K562 (cell line): ENCODE measurements around the gene DPM2. TPM values are rescaled to one million over a fixed set of nuclear protein-coding genes. Genes with fewer than 3 reads are reported as not detected.

Experiments used
- CBX1 ChIP-seq: sonication (generic); IDR thresholded peaks from 2 replicates; pipeline ENCODE4 v1.6.1; 2016; ENCODE audit warnings: antibody characterized with exemption, low read depth, mild to moderate bottlenecking
- DACH1 ChIP-seq: fragments of 450-650 bp; IDR thresholded peaks from 2 replicates; pipeline ENCODE4 v1.6.1; 2018; ENCODE audit not compliant: partially characterized antibody
- GABPB1 ChIP-seq: sonication (generic); formaldehyde crosslinking; IDR thresholded peaks from 2 replicates; pipeline ENCODE4 v1.8.0; 2022; ENCODE audit warnings: mild to moderate bottlenecking, missing genetic modification reagents
- GTF2E2 ChIP-seq: fragments of 200-800 bp; sonication (Bioruptor generic); IDR thresholded peaks from 2 replicates; pipeline ENCODE4 v1.6.1; 2016; ENCODE audit warnings: missing genetic modification characterization, missing compliant biosample characterization
- HNRNPL ChIP-seq: fragments of 200-400 bp; formaldehyde crosslinking; IDR thresholded peaks from 2 replicates; pipeline ENCODE4 v1.6.1; 2017; ENCODE audit warnings: low read depth, mild to moderate bottlenecking, low read length
- MAZ ChIP-seq, 2 experiments: fragments of 450-650 bp in 1 of 2; sonication (generic) in 1 of 2; formaldehyde crosslinking; IDR thresholded peaks in 1 of 2; conservative IDR thresholded peaks in 1 of 2; 2 replicates each; pipeline versions ENCODE4 v1.4.0 to v1.5.0; 2020; ENCODE audit warnings: mild to moderate bottlenecking in 1 of 2, missing genetic modification reagents in 1 of 2
- MCM2 ChIP-seq: fragments of 450-650 bp; IDR thresholded peaks from 2 replicates; pipeline ENCODE4 v1.6.1; 2017; ENCODE audit warnings: low read depth, mild to moderate bottlenecking
- MYNN ChIP-seq, 2 experiments: sonication (generic); formaldehyde crosslinking in 1 of 2; IDR thresholded peaks; 2 replicates each; pipeline versions ENCODE4 v1.5.0 to v1.6.1; 2016 to 2020; ENCODE audit warnings: antibody characterized with exemption in 1 of 2, missing genetic modification reagents in 1 of 2
- NONO ChIP-seq, 2 experiments: fragments of 200-400 bp in 1 of 2; fragments of 450-650 bp in 1 of 2; formaldehyde crosslinking in 1 of 2; IDR thresholded peaks; 2 replicates each; pipeline ENCODE4 v1.6.1; 2017; ENCODE audit warnings: low read depth in 2 of 2, mild to moderate bottlenecking in 2 of 2, moderate library complexity in 2 of 2, low read length in 1 of 2
- POLR2G ChIP-seq: fragments of 200-400 bp; formaldehyde crosslinking; IDR thresholded peaks from 2 replicates; pipeline ENCODE4 v1.6.1; 2017; ENCODE audit warnings: low read depth, mild to moderate bottlenecking, antibody characterized with exemption, low read length, moderate library complexity
- SLC30A9 ChIP-seq: fragments of 250-450 bp; sonication (Bioruptor Pico); IDR thresholded peaks from 2 replicates; pipeline ENCODE4 v1.8.0; 2022; ENCODE audit warnings: mild to moderate bottlenecking, moderate library complexity
- TGIF2 ChIP-seq: sonication (generic); formaldehyde crosslinking; IDR thresholded peaks from 2 replicates; pipeline ENCODE4 v1.8.1; 2022; ENCODE audit warnings: mild to moderate bottlenecking, missing genetic modification reagents, moderate library complexity
- ZBED1 ChIP-seq: IDR thresholded peaks from 2 replicates; pipeline ENCODE4 v1.6.1; 2014
- ZBTB7A ChIP-seq: IDR thresholded peaks from 2 replicates; pipeline ENCODE4 v1.6.1; 2011; ENCODE audit warnings: low read depth, mild to moderate bottlenecking, low read length, moderate library complexity, borderline replicate concordance; ENCODE audit not compliant: control insufficient read depth
- ZNF253 ChIP-seq: fragments of 250-450 bp; sonication (Bioruptor Pico); conservative IDR thresholded peaks from 2 replicates; pipeline ENCODE4 v1.6.1; 2021; ENCODE audit warnings: mild to moderate bottlenecking
- ZNF282 ChIP-seq: sonication (generic); formaldehyde crosslinking; IDR thresholded peaks from 2 replicates; pipeline ENCODE4 v1.8.1; 2023; ENCODE audit warnings: missing genetic modification reagents
- ZNF444 ChIP-seq: fragments of 250-450 bp; sonication (Bioruptor Pico); IDR thresholded peaks from 2 replicates; pipeline ENCODE4 v1.4.0; 2020; ENCODE audit warnings: mild to moderate bottlenecking, moderate library complexity
- polyA plus RNA-seq, 8 experiments: library from polyadenylated mRNA; depleted of rRNA in 4 of 8; stranded (reverse) in 5 of 8; unstranded in 3 of 8; fragments of >200 nt; fragmentation: Nextera tagmentation in 2 of 8; fragmentation: Illumina TruSeq in 1 of 8; extraction: Ambion mirVana in 2 of 8; extraction: Trizol in 1 of 8; gene quantifications; 2 replicates each; pipeline versions ENCODE4 v1.2.1 to v1.2.3, GENCODE V29; 2011 to 2014; ENCODE audit warnings: inconsistent platforms in 1 of 8, missing spikeins in 1 of 8
- total RNA-seq, 7 experiments: library from RNA; depleted of rRNA in 6 of 7; stranded (reverse); fragments of >200 nt in 6 of 7; fragmentation: Illumina TruSeq in 2 of 7; extraction: Trizol in 2 of 7; gene quantifications; 2 replicates each; pipeline versions ENCODE4 v1.2.1 to v1.2.3, GENCODE V29; 2011 to 2021; ENCODE audit warnings: low replicate concordance in 1 of 7
- TF ChIP-seq, protein P1 (sequence below): fragments of 200-800 bp; sonication (Bioruptor generic); IDR thresholded peaks from 2 replicates; pipeline ENCODE4 v1.6.1; 2017; ENCODE audit warnings: missing genetic modification characterization, missing compliant biosample characterization
- TF ChIP-seq, protein P2 (sequence below), 3 experiments: IDR thresholded peaks in 2 of 3; conservative IDR thresholded peaks in 1 of 3; 2 replicates each; pipeline ENCODE4 v1.5.1; 2011 to 2012; ENCODE audit warnings: low read length in 3 of 3, mild to moderate bottlenecking in 3 of 3, control low read depth in 2 of 3, improper control_type of control experiment in 1 of 3, inconsistent platforms in 1 of 3, low read depth in 1 of 3, mixed read lengths in 1 of 3, moderate library complexity in 1 of 3; ENCODE audit not compliant: insufficient read depth in 2 of 3
- TF ChIP-seq, protein P3 (sequence below), 2 experiments: IDR thresholded peaks; 2 replicates each; pipeline ENCODE4 v1.6.1; 2011; ENCODE audit warnings: borderline replicate concordance in 1 of 2, control low read depth in 1 of 2, low read depth in 1 of 2, low read length in 1 of 2, mild to moderate bottlenecking in 1 of 2, mixed read lengths in 1 of 2, moderate library complexity in 1 of 2; ENCODE audit not compliant: insufficient read depth in 1 of 2, insufficient read length in 1 of 2, poor library complexity in 1 of 2, severe bottlenecking in 1 of 2; ENCODE audit errors: extremely low read depth in 1 of 2
- TF ChIP-seq, protein P4 (sequence below): conservative IDR thresholded peaks from 2 replicates; pipeline ENCODE4 v1.6.1; 2011; ENCODE audit warnings: low read depth, mild to moderate bottlenecking, low read length; ENCODE audit not compliant: control insufficient read depth

The DPM2 gene
- total and polyA plus RNA-seq, 9 of the 15 experiments (the other 6 are each of a cell fraction or from before 2014, with no cell fraction given), result 43.5 to 126 (median 71.1) TPM

DNA sequence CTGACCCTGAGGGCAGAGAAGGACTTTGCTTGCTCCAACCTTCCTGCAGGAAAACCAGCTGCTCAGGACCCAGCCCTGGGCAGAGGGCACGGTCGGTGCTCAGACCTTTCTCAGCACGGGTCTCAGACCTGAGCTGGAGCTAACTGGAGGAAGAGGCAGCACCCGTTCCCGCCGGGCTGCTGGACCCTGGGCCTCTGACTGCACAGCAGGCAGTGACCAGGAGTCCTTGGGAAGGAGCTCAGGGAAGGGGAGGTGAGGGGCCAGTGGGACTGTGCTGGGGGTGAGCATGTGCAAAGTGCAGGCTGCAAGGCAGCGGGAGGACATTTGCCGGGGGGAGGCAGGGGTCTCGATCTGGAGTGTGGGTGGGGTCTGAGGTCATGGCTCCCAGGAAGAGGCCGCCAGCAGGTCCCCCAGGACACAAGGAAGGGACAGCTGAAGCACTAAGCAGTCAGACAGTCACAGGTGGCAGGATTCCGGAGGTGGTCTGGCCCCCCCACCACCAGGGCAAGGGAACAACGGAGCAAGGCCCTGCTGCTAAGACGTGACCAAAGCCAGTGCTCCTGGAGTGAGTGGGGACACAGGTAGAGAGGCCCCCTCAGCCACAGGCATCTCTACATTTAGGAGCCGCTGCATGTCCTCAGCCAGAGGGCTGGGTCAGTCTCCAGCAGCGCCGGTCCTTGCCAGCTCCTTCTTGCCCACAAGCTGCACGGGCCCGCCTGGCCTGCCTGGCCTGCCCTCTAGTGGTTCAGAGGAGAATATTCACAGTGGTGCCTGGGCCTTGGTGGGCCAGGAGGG, 4.8 kb upstream of the DPM2 start (continued):
- TF ChIP-seq, protein P1, sequence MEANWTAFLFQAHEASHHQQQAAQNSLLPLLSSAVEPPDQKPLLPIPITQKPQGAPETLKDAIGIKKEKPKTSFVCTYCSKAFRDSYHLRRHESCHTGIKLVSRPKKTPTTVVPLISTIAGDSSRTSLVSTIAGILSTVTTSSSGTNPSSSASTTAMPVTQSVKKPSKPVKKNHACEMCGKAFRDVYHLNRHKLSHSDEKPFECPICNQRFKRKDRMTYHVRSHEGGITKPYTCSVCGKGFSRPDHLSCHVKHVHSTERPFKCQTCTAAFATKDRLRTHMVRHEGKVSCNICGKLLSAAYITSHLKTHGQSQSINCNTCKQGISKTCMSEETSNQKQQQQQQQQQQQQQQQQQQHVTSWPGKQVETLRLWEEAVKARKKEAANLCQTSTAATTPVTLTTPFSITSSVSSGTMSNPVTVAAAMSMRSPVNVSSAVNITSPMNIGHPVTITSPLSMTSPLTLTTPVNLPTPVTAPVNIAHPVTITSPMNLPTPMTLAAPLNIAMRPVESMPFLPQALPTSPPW (CRISPR knock-in tag), result no peak
- TF ChIP-seq GABPB1 (peak; percentile 37; the same call in 1 of the 2 replicates), MYNN (IDR thresholded peaks at IDR 0.05) (0 out of 2 replicates have a peak, but pooled peaks have one; percentile 60), MYNN (CRISPR knock-in tag; IDR thresholded peaks at IDR 0.05) (no peak), SLC30A9 (no peak), CBX1 (no peak), TGIF2 (CRISPR knock-in tag) (no peak), ZNF282 (no peak), NONO (IDR thresholded peaks at IDR 0.05; ENCODE audit: low read depth in 2 of 2, low read length in 1 of 2) (no peak), GTF2E2 (no peak), ZBED1 (no peak), ZBTB7A (peak; percentile 100), POLR2G (0 out of 2 replicates have a peak, but pooled peaks have one; percentile 34), ZNF444 (CRISPR knock-in tag) (no peak), DACH1 (no peak), MAZ (CRISPR knock-in tag; conservative IDR thresholded peaks at IDR 0.05 in 1 of 2, IDR thresholded peaks at IDR 0.05 in 1 of 2) (peak in 1 of 2 experiments; percentile 58; a peak in 1 of 4 replicates), ZNF253 (CRISPR knock-in tag) (no peak), HNRNPL (peak; percentile 64; the same call in 1 of the 2 replicates), MCM2 (no peak)
- TF ChIP-seq, protein P2, sequence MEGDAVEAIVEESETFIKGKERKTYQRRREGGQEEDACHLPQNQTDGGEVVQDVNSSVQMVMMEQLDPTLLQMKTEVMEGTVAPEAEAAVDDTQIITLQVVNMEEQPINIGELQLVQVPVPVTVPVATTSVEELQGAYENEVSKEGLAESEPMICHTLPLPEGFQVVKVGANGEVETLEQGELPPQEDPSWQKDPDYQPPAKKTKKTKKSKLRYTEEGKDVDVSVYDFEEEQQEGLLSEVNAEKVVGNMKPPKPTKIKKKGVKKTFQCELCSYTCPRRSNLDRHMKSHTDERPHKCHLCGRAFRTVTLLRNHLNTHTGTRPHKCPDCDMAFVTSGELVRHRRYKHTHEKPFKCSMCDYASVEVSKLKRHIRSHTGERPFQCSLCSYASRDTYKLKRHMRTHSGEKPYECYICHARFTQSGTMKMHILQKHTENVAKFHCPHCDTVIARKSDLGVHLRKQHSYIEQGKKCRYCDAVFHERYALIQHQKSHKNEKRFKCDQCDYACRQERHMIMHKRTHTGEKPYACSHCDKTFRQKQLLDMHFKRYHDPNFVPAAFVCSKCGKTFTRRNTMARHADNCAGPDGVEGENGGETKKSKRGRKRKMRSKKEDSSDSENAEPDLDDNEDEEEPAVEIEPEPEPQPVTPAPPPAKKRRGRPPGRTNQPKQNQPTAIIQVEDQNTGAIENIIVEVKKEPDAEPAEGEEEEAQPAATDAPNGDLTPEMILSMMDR (IDR thresholded peaks at IDR 0.05 in 2 of 3, conservative IDR thresholded peaks at IDR 0.05 in 1 of 3; ENCODE audit: insufficient read depth in 2 of 3, low read depth in 1 of 3, low read length in 3 of 3), result peak; percentile 79 to 95 (median 87)
- TF ChIP-seq, protein P3, sequence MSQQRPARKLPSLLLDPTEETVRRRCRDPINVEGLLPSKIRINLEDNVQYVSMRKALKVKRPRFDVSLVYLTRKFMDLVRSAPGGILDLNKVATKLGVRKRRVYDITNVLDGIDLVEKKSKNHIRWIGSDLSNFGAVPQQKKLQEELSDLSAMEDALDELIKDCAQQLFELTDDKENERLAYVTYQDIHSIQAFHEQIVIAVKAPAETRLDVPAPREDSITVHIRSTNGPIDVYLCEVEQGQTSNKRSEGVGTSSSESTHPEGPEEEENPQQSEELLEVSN (IDR thresholded peaks at IDR 0.05; ENCODE audit: borderline replicate concordance in 1 of 2, extremely low read depth in 1 of 2, insufficient read depth in 1 of 2, insufficient read length in 1 of 2, low read depth in 1 of 2, low read length in 1 of 2, poor library complexity in 1 of 2, severe bottlenecking in 1 of 2), result no peak
- TF ChIP-seq, protein P4, sequence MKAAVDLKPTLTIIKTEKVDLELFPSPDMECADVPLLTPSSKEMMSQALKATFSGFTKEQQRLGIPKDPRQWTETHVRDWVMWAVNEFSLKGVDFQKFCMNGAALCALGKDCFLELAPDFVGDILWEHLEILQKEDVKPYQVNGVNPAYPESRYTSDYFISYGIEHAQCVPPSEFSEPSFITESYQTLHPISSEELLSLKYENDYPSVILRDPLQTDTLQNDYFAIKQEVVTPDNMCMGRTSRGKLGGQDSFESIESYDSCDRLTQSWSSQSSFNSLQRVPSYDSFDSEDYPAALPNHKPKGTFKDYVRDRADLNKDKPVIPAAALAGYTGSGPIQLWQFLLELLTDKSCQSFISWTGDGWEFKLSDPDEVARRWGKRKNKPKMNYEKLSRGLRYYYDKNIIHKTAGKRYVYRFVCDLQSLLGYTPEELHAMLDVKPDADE, result 0 out of 2 replicates have a peak, but pooled peaks have one; percentile 1
